Activated CD8-positive, alpha-beta T cell treated with anti-CD3 and anti-CD28 coated beads for 36 hours (primary cell): ENCODE results near the gene B4GAT1. TPM values are rescaled to one million over a fixed set of nuclear protein-coding genes. Genes with fewer than 3 reads are reported as not detected.
"Not testable (repeated sequence)": the region's sequence is repeated elsewhere in the genome, so short reads cannot be mapped to it uniquely, and the experiment has no call there.

Source experiments
- ATAC-seq: fragments of 200-7000 bp; cut with Tn5 transposase; one replicate; pipeline ENCODE4 v1.10.0; 2021; ENCODE audit warnings: mild to moderate bottlenecking, moderate library complexity
- CTCF ChIA-PET: fragments of 350-600 bp; sonication (Branson Sonifier 250); formaldehyde crosslinking; loops from one replicate; lab custom pipeline; 2021; ENCODE audit warnings: antibody characterized with exemption; lab: Charles Lee
- POLR2A ChIA-PET: fragments of 350-600 bp; sonication (Branson Sonifier 250); formaldehyde crosslinking; loops from one replicate; lab custom pipeline; 2021; ENCODE audit warnings: antibody characterized with exemption; lab: Charles Lee
- DNase-seq: peaks from one replicate; pipeline ENCODE4 v3.0.0-alpha.2; 2020
- H3K27ac Mint-ChIP-seq: one replicate; pipeline ENCODE4 v1.8.0; 2021; ENCODE audit warnings: mild to moderate bottlenecking, mixed read lengths
- H3K27me3 Mint-ChIP-seq: one replicate; pipeline ENCODE4 v1.8.0; 2021; ENCODE audit warnings: mixed read lengths
- H3K36me3 Mint-ChIP-seq: one replicate; pipeline ENCODE4 v1.8.0; 2021; ENCODE audit warnings: low read depth, mixed read lengths
- H3K4me1 Mint-ChIP-seq: one replicate; pipeline ENCODE4 v1.8.0; 2021; ENCODE audit warnings: low read depth, mixed read lengths
- H3K4me3 Mint-ChIP-seq: one replicate; pipeline ENCODE4 v1.8.0; 2021; ENCODE audit warnings: mild to moderate bottlenecking, moderate library complexity, mixed read lengths
- H3K9me3 Mint-ChIP-seq: one replicate; pipeline ENCODE4 v1.8.0; 2021; ENCODE audit warnings: mixed read lengths
- CTCF ChIP-seq: fragments of 200-600 bp; IDR thresholded peaks from one replicate; pipeline ENCODE4 v1.8.0; 2022; ENCODE audit warnings: antibody characterized with exemption, mild to moderate bottlenecking
- intact Hi-C: fragments of 100-400 bp; cut with micrococcal nuclease; formaldehyde crosslinking; loops from one replicate; pipeline ENCODE4 v1.10.0; 2022
- total RNA-seq, 2 experiments: library from RNA; stranded (reverse); gene quantifications; one replicate each; pipeline ENCODE4 v1.2.3, GENCODE V29; 2021

B4GAT1 gene
- total RNA-seq, 2 experiments from 2014 or later: 9.4 to 9.5 TPM

- ChIA-PET CTCF (interaction anchor here (1.5 to 1.9 kb wide), 5 partner anchors 10 to 66 kb away, joined by 3 to 39 read pairs (median 5); partner anchors contain the start of gene RIN1), POLR2A (interaction anchor here (0.6 to 1.8 kb wide), 3 partner anchors 11 to 75 kb away, joined by 3 to 11 read pairs (median 3); no protein-coding TSS in a partner anchor)
- DNase-seq: no peak
- Mint-ChIP-seq H3K27me3 (no peaks in the 10 kb centered on the region), H3K36me3 (peaks cover 5% of the 10 kb centered on the region), H3K4me1 (peaks cover 67% of the 10 kb centered on the region), H3K27ac (peak overlapping the region; percentile 76), H3K4me3 (no peak overlapping the region), H3K9me3 (peaks cover 6% of the 10 kb centered on the region)
- TF ChIP-seq CTCF: no peak
- ATAC-seq: no peak
- intact Hi-C loops: no loop called here
These were observed 24.5 kb downstream of the B4GAT1 start for GRCh38 chr11:66322732-66323427.

- ChIA-PET POLR2A (interaction anchor here (1.0 to 1.8 kb wide), 2 partner anchors 9 to 51 kb away, joined by 3 to 11 read pairs; no protein-coding TSS in a partner anchor), CTCF (interaction anchor here (1.5 to 1.9 kb wide), 5 partner anchors 9 to 67 kb away, joined by 3 to 39 read pairs (median 5); partner anchors contain the start of gene RIN1)
- Mint-ChIP-seq H3K27ac (no peak overlapping the region), H3K27me3 (no peaks in the 10 kb centered on the region), H3K9me3 (peaks cover 6% of the 10 kb centered on the region), H3K4me3 (no peak overlapping the region), H3K36me3 (peaks cover 5% of the 10 kb centered on the region), H3K4me1 (peaks cover 62% of the 10 kb centered on the region)
- ATAC-seq (no peak), DNase-seq (no peak)
- intact Hi-C loops: no loop called here
- no peak for TF ChIP-seq CTCF
These were observed 25.8 kb downstream of the B4GAT1 start for GRCh38 chr11:66321606-66322005.

- H3K4me3 Mint-ChIP-seq, DNase-seq, H3K36me3 Mint-ChIP-seq, ATAC-seq, POLR2A ChIA-PET, H3K27me3 Mint-ChIP-seq, H3K27ac Mint-ChIP-seq, H3K9me3 Mint-ChIP-seq, intact Hi-C loops, CTCF ChIA-PET: not testable (repeated sequence)
- peaks cover 60% of the 10 kb centered on the region for H3K4me1 Mint-ChIP-seq
These were observed 26.7 kb downstream of the B4GAT1 start for GRCh38 chr11:66320748-66321147.

GRCh38 chr11:66320289-66320688 is 27.1 kb downstream of the B4GAT1 start:
- H3K4me1 Mint-ChIP-seq: peaks cover 60% of the 10 kb centered on the region
- H3K4me3 Mint-ChIP-seq, CTCF ChIA-PET, H3K27me3 Mint-ChIP-seq, ATAC-seq, H3K9me3 Mint-ChIP-seq, intact Hi-C loops, DNase-seq: not testable (repeated sequence)
- peaks cover 11% of the 10 kb centered on the region for H3K36me3 Mint-ChIP-seq
- POLR2A ChIA-PET: interaction anchor here (1.2 kb wide), 1 partner anchor 32 kb away, joined by 3 read pairs; the partner anchor contains the start of gene YIF1A
- H3K27ac Mint-ChIP-seq: peak overlapping the region; percentile 63

- Mint-ChIP-seq H3K4me3 (peak overlapping the region; percentile 80), H3K9me3 (peaks cover 6% of the 10 kb centered on the region), H3K27me3 (no peaks in the 10 kb centered on the region), H3K4me1 (peaks cover 61% of the 10 kb centered on the region), H3K27ac (peak overlapping the region; percentile 96), H3K36me3 (peaks cover 12% of the 10 kb centered on the region)
- ChIA-PET CTCF (interaction anchor here (0.7 to 10.2 kb wide), 4 partner anchors 8 to 96 kb away, joined by 3 to 149 read pairs (median 72); partner anchors contain the start of gene RIN1), POLR2A (interaction anchor here (0.9 to 6.9 kb wide), 7 partner anchors 8 to 38 kb away, joined by 3 to 38 read pairs (median 6); partner anchors contain the start of genes BRMS1, RIN1 and YIF1A)
- DNase-seq (no peak), ATAC-seq (no peak)
- no peak for TF ChIP-seq CTCF
- intact Hi-C loops: no loop called here
These were observed 28.8 kb downstream of the B4GAT1 start for GRCh38 chr11:66318600-66318970.
